ENCODE measurements around the gene UBE2M.

Gene UBE2M

GRCh38 chr19:58572818-58573657 lies 14.6 kb upstream of the UBE2M start, which contains the start of gene MZF1:
TSS of gene MZF1 (minus strand) at chr19:58573335. CDS start at chr19:58571389, 1,946 bp downstream.
- peak; percentile 24; the same call in 1 of the 2 replicates for TF ChIP-seq CTCF (IDR thresholded peaks at IDR 0.05; ENCODE audit: borderline replicate concordance, insufficient read depth, low read depth, low read length)
- peak within 1 kb of the TSS; percentile 69 for H3K4me3 ChIP-seq (ENCODE audit: low read depth, low read length)

GRCh38 chr19:58572026-58572817 lies 13.8 kb upstream of the UBE2M start:
- no peak for TF ChIP-seq CTCF (IDR thresholded peaks at IDR 0.05; ENCODE audit: borderline replicate concordance, insufficient read depth, low read depth, low read length)
- peak overlapping the region; percentile 69 for H3K4me3 ChIP-seq (ENCODE audit: low read depth, low read length)

GRCh38 chr19:58571575-58571947 lies 13.2 kb upstream of the UBE2M start:
- TF ChIP-seq CTCF (IDR thresholded peaks at IDR 0.05; ENCODE audit: borderline replicate concordance, insufficient read depth, low read depth, low read length), result no peak
- no peak overlapping the region for H3K4me3 ChIP-seq (ENCODE audit: low read depth, low read length)

GRCh38 chr19:58570770-58571574 lies 12.6 kb upstream of the UBE2M start:
- no peak overlapping the region for H3K4me3 ChIP-seq (ENCODE audit: low read depth, low read length)
- TF ChIP-seq CTCF (IDR thresholded peaks at IDR 0.05; ENCODE audit: borderline replicate concordance, insufficient read depth, low read depth, low read length), result no peak

GRCh38 chr19:58569943-58570670 lies 11.7 kb upstream of the UBE2M start:
- no peak overlapping the region for H3K4me3 ChIP-seq (ENCODE audit: low read depth, low read length)
- no peak for TF ChIP-seq CTCF (IDR thresholded peaks at IDR 0.05; ENCODE audit: borderline replicate concordance, insufficient read depth, low read depth, low read length)

- TF ChIP-seq CTCF (IDR thresholded peaks at IDR 0.05; ENCODE audit: borderline replicate concordance, insufficient read depth, low read depth, low read length), result no peak
- no peak overlapping the region for H3K4me3 ChIP-seq (ENCODE audit: low read depth, low read length)
Measured at GRCh38 chr19:58569191-58569942, 11.0 kb upstream of the UBE2M start.
